Mesendoderm (in vitro differentiated cells): ENCODE data around the gene MACROD1.
A peak's percentile ranks its signal among the peaks of the same experiment; 100 is the strongest.

ENCODE experiments used
- DNase-seq: peaks from one replicate; pipeline ENCODE4 v3.0.0; 2013
- H2AK5ac ChIP-seq: 2 replicates; pipeline ENCODE4 v1.6.1; 2013; ENCODE audit warnings: low read length, inconsistent platforms
- H2BK120ac ChIP-seq: 2 replicates; pipeline ENCODE4 v1.6.1; 2013; ENCODE audit warnings: low read depth, mild to moderate bottlenecking, low read length, moderate library complexity, mixed read lengths
- H2BK15ac ChIP-seq: replicated peaks from 2 replicates; pipeline ENCODE4 v1.6.1; 2013; ENCODE audit warnings: low read depth, mild to moderate bottlenecking, moderate library complexity
- H2BK5ac ChIP-seq: 2 replicates; pipeline ENCODE4 v1.6.1; 2013; ENCODE audit warnings: low read length, inconsistent platforms
- H3K18ac ChIP-seq: 2 replicates; pipeline ENCODE4 v1.6.1; 2013; ENCODE audit warnings: mild to moderate bottlenecking, low read length, mixed read lengths
- H3K23ac ChIP-seq: one replicate; pipeline ENCODE4 v1.6.1; 2013; ENCODE audit warnings: low read length
- H3K27ac ChIP-seq: 2 replicates; pipeline ENCODE4 v1.5.1; 2013; ENCODE audit warnings: low read depth, mild to moderate bottlenecking, inconsistent platforms, low read length, moderate library complexity
- H3K27me3 ChIP-seq: 2 replicates; pipeline ENCODE4 v1.6.1; 2013; ENCODE audit warnings: low read length, control low read depth, mild to moderate bottlenecking, inconsistent platforms; ENCODE audit not compliant: insufficient read depth, poor library complexity
- H3K36me3 ChIP-seq: 2 replicates; pipeline ENCODE4 v1.6.1; 2013; ENCODE audit warnings: low read length, inconsistent platforms; ENCODE audit not compliant: control insufficient read depth, insufficient read depth
- H3K4ac ChIP-seq: one replicate; pipeline ENCODE4 v1.6.1; 2013; ENCODE audit warnings: low read depth, mild to moderate bottlenecking, low read length, moderate library complexity
- H3K4me1 ChIP-seq: 2 replicates; pipeline ENCODE4 v1.6.1; 2013; ENCODE audit warnings: low read depth, low read length, inconsistent platforms; ENCODE audit not compliant: control insufficient read depth
- H3K4me2 ChIP-seq: 2 replicates; pipeline ENCODE4 v1.6.1; 2013; ENCODE audit warnings: low read length
- H3K4me3 ChIP-seq: 2 replicates; pipeline ENCODE4 v1.5.1; 2013; ENCODE audit warnings: mild to moderate bottlenecking, low read length
- H3K56ac ChIP-seq: one replicate; pipeline ENCODE4 v1.6.1; 2013; ENCODE audit warnings: low read length
- H3K79me1 ChIP-seq: 2 replicates; pipeline ENCODE4 v1.6.1; 2013; ENCODE audit warnings: low read length, inconsistent platforms
- H3K79me2 ChIP-seq: 2 replicates; pipeline ENCODE4 v1.6.1; 2013; ENCODE audit warnings: mild to moderate bottlenecking, low read length; ENCODE audit not compliant: control insufficient read depth, insufficient read depth
- H3K9ac ChIP-seq: 2 replicates; pipeline ENCODE4 v1.6.1; 2013; ENCODE audit warnings: low read length, inconsistent platforms
- H4K5ac ChIP-seq: one replicate; pipeline ENCODE4 v1.6.1; 2013; ENCODE audit warnings: low read length
- H4K8ac ChIP-seq: one replicate; pipeline ENCODE4 v1.6.1; 2013; ENCODE audit warnings: low read depth, mild to moderate bottlenecking, control low read depth, low read length, moderate library complexity
- WGBS: extraction: QIAGEN DNeasy Blood & Tissue Kit; methylation state at CpG from one replicate; pipeline ENCODE4 v1.1.7; 2013; ENCODE audit warnings: low lambda C conversion rate, missing lambda C conversion rate; ENCODE audit not compliant: insufficient coverage; ENCODE audit errors: extremely low coverage; 5-methylcytosine and 5-hydroxymethylcytosine counted together

Gene MACROD1

GRCh38 chr11:64089915-64090805 is 75.8 kb downstream of the MACROD1 start:
- H4K5ac ChIP-seq, result no peak overlapping the region
- no peak overlapping the region for H3K23ac ChIP-seq
- no peaks in the 10 kb centered on the region for H3K4me1 ChIP-seq
- no peak overlapping the region for H4K8ac ChIP-seq
- no CpG with 5 or more reads among the region's 28 CpGs for WGBS
- no peak overlapping the region for H2BK120ac ChIP-seq
- no peak overlapping the region for H2AK5ac ChIP-seq
- H3K4ac ChIP-seq, result no peak overlapping the region
- no peak overlapping the region for H2BK5ac ChIP-seq
- DNase-seq, result no peak
- no peak overlapping the region for H2BK15ac ChIP-seq
- H3K36me3 ChIP-seq, result no peaks in the 10 kb centered on the region
- no peaks in the 10 kb centered on the region for H3K27me3 ChIP-seq
- H3K4me2 ChIP-seq, result no peak overlapping the region
- H3K79me1 ChIP-seq, result no peaks in the 10 kb centered on the region
- no peaks in the 10 kb centered on the region for H3K79me2 ChIP-seq
- H3K9ac ChIP-seq, result no peak overlapping the region
- H3K18ac ChIP-seq, result no peak overlapping the region
- H3K4me3 ChIP-seq, result no peak overlapping the region
- no peak overlapping the region for H3K56ac ChIP-seq
- H3K27ac ChIP-seq, result no peak overlapping the region

DNA sequence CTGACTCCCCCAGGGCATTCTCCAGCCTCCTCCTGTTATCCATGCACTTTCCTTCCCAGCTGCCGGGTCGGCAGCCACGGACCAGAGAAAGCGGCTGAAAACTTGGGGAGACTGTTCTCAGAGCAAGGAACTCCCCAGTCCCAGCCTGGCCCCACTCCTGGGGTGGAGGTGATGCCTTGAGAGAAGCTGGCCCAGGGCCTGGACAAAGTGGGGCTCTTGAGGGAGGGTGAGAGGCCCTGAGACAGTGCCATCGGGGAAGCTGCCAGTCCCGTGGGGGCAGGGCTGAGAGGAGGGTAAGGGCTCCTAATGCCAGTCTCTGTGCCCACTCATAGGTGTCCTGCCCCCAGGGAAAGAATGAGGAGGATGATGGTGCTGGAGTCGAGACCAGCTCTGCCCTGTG is 76.4 kb downstream of the MACROD1 start:
- H3K79me1 ChIP-seq, result no peaks in the 10 kb centered on the region
- H2BK15ac ChIP-seq, result no peak overlapping the region
- H2AK5ac ChIP-seq, result no peak overlapping the region
- H3K27ac ChIP-seq, result no peak overlapping the region
- H4K8ac ChIP-seq, result no peak overlapping the region
- H3K4ac ChIP-seq, result no peak overlapping the region
- no peak overlapping the region for H3K56ac ChIP-seq
- no peaks in the 10 kb centered on the region for H3K4me1 ChIP-seq
- no CpG with 5 or more reads among the region's 7 CpGs for WGBS
- H3K23ac ChIP-seq, result no peak overlapping the region
- H3K36me3 ChIP-seq, result no peaks in the 10 kb centered on the region
- H3K4me3 ChIP-seq, result no peak overlapping the region
- no peak overlapping the region for H2BK5ac ChIP-seq
- no peaks in the 10 kb centered on the region for H3K79me2 ChIP-seq
- H4K5ac ChIP-seq, result no peak overlapping the region
- no peak overlapping the region for H3K18ac ChIP-seq
- no peak overlapping the region for H3K9ac ChIP-seq
- no peaks in the 10 kb centered on the region for H3K27me3 ChIP-seq
- no peak for DNase-seq
- H2BK120ac ChIP-seq, result no peak overlapping the region
- H3K4me2 ChIP-seq, result no peak overlapping the region

DNA sequence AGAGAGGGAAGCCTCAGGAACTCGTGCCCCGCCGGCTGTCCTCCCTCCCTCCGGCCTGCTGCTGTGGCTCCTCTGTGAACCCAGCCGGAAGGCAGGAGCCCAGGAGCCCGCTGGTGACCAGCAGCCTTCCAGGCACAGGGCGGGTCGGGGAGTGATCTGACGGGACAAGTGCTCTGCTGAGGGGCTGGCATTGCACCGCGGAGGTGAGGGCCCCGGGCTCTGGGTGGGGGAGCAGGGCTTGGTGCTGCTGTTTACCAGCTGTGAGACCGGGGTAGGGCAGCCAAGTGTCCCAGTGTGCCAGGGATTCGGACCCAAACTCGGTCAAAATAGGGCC is 76.9 kb downstream of the MACROD1 start:
- H3K18ac ChIP-seq, result no peak overlapping the region
- H3K4me3 ChIP-seq, result no peak overlapping the region
- no peak overlapping the region for H2BK5ac ChIP-seq
- no peak overlapping the region for H4K8ac ChIP-seq
- no peaks in the 10 kb centered on the region for H3K4me1 ChIP-seq
- H3K27ac ChIP-seq, result no peak overlapping the region
- H3K36me3 ChIP-seq, result no peaks in the 10 kb centered on the region
- WGBS, result no CpG with 5 or more reads among the region's 15 CpGs
- H3K27me3 ChIP-seq, result no peaks in the 10 kb centered on the region
- no peak overlapping the region for H4K5ac ChIP-seq
- H2AK5ac ChIP-seq, result no peak overlapping the region
- no peak overlapping the region for H3K56ac ChIP-seq
- H3K79me2 ChIP-seq, result no peaks in the 10 kb centered on the region
- no peak overlapping the region for H3K9ac ChIP-seq
- no peak overlapping the region for H3K4ac ChIP-seq
- H3K4me2 ChIP-seq, result no peak overlapping the region
- H3K79me1 ChIP-seq, result no peaks in the 10 kb centered on the region
- DNase-seq, result no peak
- no peak overlapping the region for H3K23ac ChIP-seq
- no peak overlapping the region for H2BK120ac ChIP-seq
- no peak overlapping the region for H2BK15ac ChIP-seq

DNA sequence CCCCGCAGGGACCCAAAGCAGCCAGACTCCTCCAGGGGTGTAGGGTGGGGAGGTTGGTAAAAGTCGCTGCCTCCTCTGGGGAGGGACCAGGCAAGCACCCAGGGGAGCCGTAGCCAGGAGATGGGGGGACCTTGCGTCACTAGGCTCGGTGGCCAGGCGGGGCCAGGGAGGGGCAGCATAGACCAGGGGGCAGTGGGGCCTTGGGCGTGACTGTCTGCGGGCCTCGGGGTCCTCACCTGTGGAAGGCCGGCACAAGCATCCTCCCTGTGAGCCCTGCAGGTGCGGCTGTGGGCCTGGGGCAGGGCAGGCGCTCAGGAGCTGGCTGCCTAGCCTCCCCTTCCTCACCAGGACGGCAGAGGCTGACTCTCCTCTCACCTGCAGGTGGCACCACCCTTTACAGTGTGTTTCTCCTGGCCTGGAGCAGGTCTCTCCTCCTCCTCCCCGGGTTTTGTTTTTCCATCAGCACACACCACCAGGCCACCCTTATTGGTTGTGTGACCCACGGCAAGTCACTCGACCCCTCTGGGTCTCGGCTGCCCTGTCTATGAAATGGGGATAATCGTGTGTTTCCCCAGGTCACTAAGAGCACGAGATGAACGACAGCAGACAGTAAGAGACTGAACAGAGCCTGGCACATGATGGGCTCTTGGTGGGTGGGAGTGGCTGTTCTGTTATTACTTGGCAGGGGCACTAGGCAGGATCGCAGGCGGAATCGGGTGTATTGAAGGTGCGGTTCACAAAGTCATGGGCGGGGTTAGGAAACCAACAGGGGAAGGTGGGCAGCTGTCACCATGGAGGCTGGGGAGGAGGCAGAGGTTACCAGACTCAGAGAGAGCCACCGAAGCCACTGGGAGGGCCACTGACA is 77.5 kb downstream of the MACROD1 start:
- no peak overlapping the region for H3K18ac ChIP-seq
- no peak overlapping the region for H2BK120ac ChIP-seq
- H3K4me3 ChIP-seq, result no peak overlapping the region
- no peak overlapping the region for H2BK5ac ChIP-seq
- no peak overlapping the region for H3K9ac ChIP-seq
- H4K5ac ChIP-seq, result no peak overlapping the region
- no peaks in the 10 kb centered on the region for H3K79me1 ChIP-seq
- no peaks in the 10 kb centered on the region for H3K27me3 ChIP-seq
- WGBS, result no CpG with 5 or more reads among the region's 26 CpGs
- H3K4ac ChIP-seq, result no peak overlapping the region
- no peaks in the 10 kb centered on the region for H3K4me1 ChIP-seq
- H4K8ac ChIP-seq, result no peak overlapping the region
- no peak overlapping the region for H2AK5ac ChIP-seq
- no peak overlapping the region for H3K56ac ChIP-seq
- H3K4me2 ChIP-seq, result no peak overlapping the region
- H3K23ac ChIP-seq, result no peak overlapping the region
- DNase-seq, result peak; percentile 79
- no peak overlapping the region for H3K27ac ChIP-seq
- no peak overlapping the region for H2BK15ac ChIP-seq
- H3K79me2 ChIP-seq, result no peaks in the 10 kb centered on the region
- no peaks in the 10 kb centered on the region for H3K36me3 ChIP-seq

- H3K36me3 ChIP-seq, result no peaks in the 10 kb centered on the region
- H3K79me1 ChIP-seq, result no peaks in the 10 kb centered on the region
- H2BK15ac ChIP-seq, result no peak overlapping the region
- DNase-seq, result no peak
- no peaks in the 10 kb centered on the region for H3K4me1 ChIP-seq
- H3K4me2 ChIP-seq, result no peak overlapping the region
- WGBS, result no CpG with 5 or more reads among the region's 20 CpGs
- H2BK120ac ChIP-seq, result no peak overlapping the region
- H2BK5ac ChIP-seq, result no peak overlapping the region
- no peaks in the 10 kb centered on the region for H3K27me3 ChIP-seq
- no peak overlapping the region for H3K23ac ChIP-seq
- no peak overlapping the region for H3K27ac ChIP-seq
- no peak overlapping the region for H3K4me3 ChIP-seq
- H3K9ac ChIP-seq, result no peak overlapping the region
- no peak overlapping the region for H4K5ac ChIP-seq
- no peaks in the 10 kb centered on the region for H3K79me2 ChIP-seq
- no peak overlapping the region for H3K56ac ChIP-seq
- H4K8ac ChIP-seq, result no peak overlapping the region
- no peak overlapping the region for H3K4ac ChIP-seq
- H2AK5ac ChIP-seq, result no peak overlapping the region
- H3K18ac ChIP-seq, result no peak overlapping the region
Observed at GRCh38 chr11:64086258-64087123, 79.4 kb downstream of the MACROD1 start.
